ENCODE results near the gene RPGRIP1.
"Not testable (repeated sequence)": the region's sequence is repeated elsewhere in the genome, so short reads cannot be mapped to it uniquely, and the experiment has no call there.

RPGRIP1 gene

GRCh38 chr14:21268617-21269251 is 11.1 kb upstream of the RPGRIP1 start:
- Mint-ChIP-seq H3K27ac (peak overlapping the region; percentile 100), H3K4me1 (ENCODE audit: low read depth) (peaks cover 34% of the 10 kb centered on the region), H3K36me3 (peaks cover 27% of the 10 kb centered on the region), H3K9me3 (ENCODE audit: low read depth) (no peaks in the 10 kb centered on the region), H3K4me3 (peak overlapping the region; percentile 100), H3K27me3 (no peaks in the 10 kb centered on the region)

GRCh38 chr14:21269252-21270046 is 10.4 kb upstream of the RPGRIP1 start, which contains the start of gene HNRNPC:
HNRNPC (minus strand) TSS chr14:21269442; CDS start chr14:21234193, 35,249 bp downstream.
- H3K4me3 Mint-ChIP-seq, result peak within 1 kb of the TSS; percentile 100
- H3K27me3 Mint-ChIP-seq, result no peaks in the 10 kb centered on the region
- no peaks in the 10 kb centered on the region for H3K9me3 Mint-ChIP-seq (ENCODE audit: low read depth)
- peaks cover 26% of the 10 kb centered on the region for H3K4me1 Mint-ChIP-seq (ENCODE audit: low read depth)
- H3K36me3 Mint-ChIP-seq, result peaks cover 24% of the 10 kb centered on the region
- peak within 1 kb of the TSS; percentile 100 for H3K27ac Mint-ChIP-seq

DNA sequence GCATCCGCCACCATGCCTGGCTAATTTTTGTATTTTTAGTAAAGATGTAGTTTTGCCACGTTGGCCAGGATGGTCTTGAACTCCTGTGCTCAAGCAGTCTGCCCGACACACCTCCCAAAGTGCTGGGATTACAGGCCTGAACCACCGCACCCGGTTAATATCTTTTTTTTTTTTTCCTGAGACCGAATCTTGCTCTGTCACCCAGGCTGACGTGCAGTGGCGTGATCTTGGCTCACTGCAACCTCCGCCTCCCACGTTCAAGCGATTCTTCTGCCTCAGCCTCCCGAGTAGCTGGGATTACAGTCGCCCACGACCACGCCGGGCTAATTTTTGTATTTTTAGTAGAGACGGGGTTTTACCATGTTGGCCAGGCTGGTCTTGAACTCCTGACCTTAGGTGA is 7.2 kb upstream of the RPGRIP1 start:
- H3K27me3 Mint-ChIP-seq; H3K4me1 Mint-ChIP-seq (ENCODE audit: low read depth); H3K9me3 Mint-ChIP-seq (ENCODE audit: low read depth); H3K36me3 Mint-ChIP-seq; H3K27ac Mint-ChIP-seq; H3K4me3 Mint-ChIP-seq: not testable (repeated sequence)

DNA sequence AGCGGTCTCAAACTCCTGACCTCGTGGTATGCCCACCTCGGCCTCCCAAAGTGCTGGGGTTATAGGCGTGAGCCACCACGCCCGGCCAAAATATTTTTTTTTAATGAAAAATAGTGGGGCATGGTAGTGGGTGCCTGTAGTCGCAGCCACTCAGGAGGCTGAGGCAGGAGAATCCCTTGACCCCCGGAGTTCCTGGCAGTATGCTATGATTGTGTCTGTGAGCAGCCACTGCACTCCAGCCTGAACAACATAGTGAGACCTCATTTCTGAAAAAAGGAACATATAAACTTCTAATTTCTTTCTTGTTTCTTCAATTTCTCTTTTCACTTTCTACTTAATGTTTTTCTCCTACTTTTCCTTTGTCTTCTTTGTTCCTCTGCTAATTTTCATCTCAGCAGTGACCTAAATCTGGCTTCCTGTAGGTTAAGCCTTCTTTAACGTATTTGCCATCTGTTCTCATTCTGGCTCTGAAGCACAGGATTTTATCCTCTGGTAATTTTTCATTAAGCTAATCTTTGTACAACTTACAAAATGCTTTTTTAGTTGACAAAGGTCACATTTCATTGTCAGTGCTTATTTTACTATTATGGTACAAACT is 4.5 kb upstream of the RPGRIP1 start:
- Mint-ChIP-seq H3K27me3 (no peaks in the 10 kb centered on the region), H3K4me3 (no peak overlapping the region), H3K36me3 (no peaks in the 10 kb centered on the region), H3K9me3 (ENCODE audit: low read depth) (no peaks in the 10 kb centered on the region), H3K4me1 (ENCODE audit: low read depth) (peaks cover 2% of the 10 kb centered on the region), H3K27ac (no peak overlapping the region)

DNA sequence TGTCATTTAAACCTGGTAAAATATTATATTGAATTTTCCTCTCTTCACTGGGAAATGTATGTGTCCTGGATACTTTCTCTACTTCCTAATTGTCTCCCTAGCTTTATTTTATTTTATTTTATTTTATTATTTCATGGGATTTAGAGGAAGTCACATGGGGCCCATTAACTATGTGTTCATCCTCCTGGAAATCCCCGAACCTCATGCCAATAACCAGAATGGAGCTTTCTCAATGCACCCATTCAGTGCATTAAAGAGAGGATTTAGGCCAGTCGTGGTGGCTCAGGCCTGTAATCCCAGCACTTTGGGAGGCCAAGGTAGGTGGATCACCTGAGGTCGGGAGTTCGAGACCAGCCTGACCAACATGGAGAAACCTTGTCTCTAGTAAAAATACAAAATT is 1.3 kb upstream of the RPGRIP1 start:
- Mint-ChIP-seq H3K9me3 (ENCODE audit: low read depth) (no peaks in the 10 kb centered on the region), H3K36me3 (no peaks in the 10 kb centered on the region), H3K4me1 (ENCODE audit: low read depth) (peaks cover 2% of the 10 kb centered on the region), H3K4me3 (no peak overlapping the region), H3K27me3 (no peaks in the 10 kb centered on the region), H3K27ac (no peak overlapping the region)

DNA sequence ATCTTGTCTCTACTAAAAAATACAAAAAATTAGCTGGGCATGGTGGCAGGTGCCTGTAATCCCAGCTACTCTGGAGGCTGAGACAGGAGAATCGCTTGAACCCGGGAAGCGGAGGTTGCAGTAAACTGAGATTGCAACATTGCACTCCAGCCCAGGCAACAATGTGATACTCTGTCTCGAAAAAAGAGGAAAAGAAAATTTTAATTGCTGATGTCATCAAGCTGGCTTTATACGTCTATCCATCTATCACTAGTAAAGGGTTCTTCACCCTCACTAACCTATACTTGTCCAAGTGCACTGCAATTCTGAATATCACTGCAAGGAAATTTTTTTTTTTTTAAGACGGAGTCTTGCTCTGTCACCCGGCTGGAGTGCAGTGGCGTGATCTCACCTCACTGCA is 2.0 kb downstream of the RPGRIP1 start:
- H3K4me3 Mint-ChIP-seq; H3K27ac Mint-ChIP-seq; H3K4me1 Mint-ChIP-seq (ENCODE audit: low read depth); H3K27me3 Mint-ChIP-seq; H3K36me3 Mint-ChIP-seq; H3K9me3 Mint-ChIP-seq (ENCODE audit: low read depth): not testable (repeated sequence)

DNA sequence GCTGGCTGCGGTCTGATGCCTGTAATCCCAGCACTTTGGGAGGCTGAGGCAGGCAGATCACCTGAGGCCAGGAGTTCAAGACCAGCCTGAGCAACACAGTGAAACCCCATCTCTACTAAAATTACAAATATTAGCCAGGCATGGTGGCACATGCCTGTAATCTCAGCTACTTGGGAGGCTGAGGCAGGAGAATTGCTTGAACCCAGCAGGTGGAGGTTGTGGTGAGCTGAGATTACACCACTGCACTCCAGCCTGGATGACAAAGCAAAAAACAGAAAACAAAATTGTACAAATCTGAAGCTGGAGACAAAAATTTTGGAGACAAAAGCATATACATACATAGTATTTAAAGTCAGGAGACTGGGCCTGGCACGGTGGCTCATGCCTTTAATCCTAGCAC is 6.6 kb downstream of the RPGRIP1 start:
- H3K36me3 Mint-ChIP-seq; H3K27me3 Mint-ChIP-seq; H3K27ac Mint-ChIP-seq; H3K9me3 Mint-ChIP-seq (ENCODE audit: low read depth); H3K4me1 Mint-ChIP-seq (ENCODE audit: low read depth); H3K4me3 Mint-ChIP-seq: not testable (repeated sequence)

DNA sequence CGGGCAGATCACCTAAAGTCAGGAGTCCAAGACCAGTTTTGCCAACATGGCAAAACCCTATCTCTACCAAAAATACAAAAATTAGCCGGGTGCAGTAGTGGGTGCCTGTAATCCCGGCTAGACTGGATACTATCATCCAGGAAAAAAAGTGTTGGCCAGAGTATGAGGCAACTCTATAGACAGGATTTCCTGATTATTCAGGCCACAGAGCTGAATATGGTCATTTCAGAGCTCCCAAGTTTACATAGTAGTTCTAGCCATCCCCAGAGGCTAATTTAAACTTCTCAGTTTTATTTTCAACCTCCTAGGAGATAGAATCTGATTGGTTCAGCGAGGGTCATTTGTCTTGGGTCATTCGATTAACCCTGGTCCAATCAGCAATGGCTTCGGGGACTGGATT is 7.3 kb downstream of the RPGRIP1 start:
- H3K9me3 Mint-ChIP-seq (ENCODE audit: low read depth), result no peaks in the 10 kb centered on the region
- H3K27me3 Mint-ChIP-seq, result peaks cover 6% of the 10 kb centered on the region

DNA sequence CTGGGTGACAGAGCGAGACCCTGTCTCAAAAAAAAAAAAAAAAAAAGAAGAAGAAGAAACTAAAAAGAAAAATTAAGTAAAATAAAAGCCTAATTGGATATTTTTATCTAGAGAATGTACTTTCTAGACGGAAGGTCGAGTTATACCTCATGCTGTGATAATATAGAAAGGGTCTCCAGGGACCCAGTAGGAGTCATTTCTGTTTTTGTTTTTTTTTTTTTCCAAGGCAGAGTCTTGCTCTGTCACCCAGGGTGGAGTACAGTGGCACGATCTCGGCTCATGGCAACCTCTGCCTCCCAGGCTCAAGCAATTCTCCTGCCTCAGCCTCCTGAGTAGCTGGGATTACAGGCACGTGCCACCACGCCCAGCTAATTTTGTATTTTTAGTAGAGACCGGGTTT is 14.1 kb downstream of the RPGRIP1 start:
- H3K4me3 Mint-ChIP-seq; H3K27me3 Mint-ChIP-seq; H3K27ac Mint-ChIP-seq; H3K9me3 Mint-ChIP-seq (ENCODE audit: low read depth); H3K36me3 Mint-ChIP-seq; H3K4me1 Mint-ChIP-seq (ENCODE audit: low read depth): not testable (repeated sequence)

More for the DNA sequence above, 7.3 kb downstream of the RPGRIP1 start:
- Mint-ChIP-seq H3K4me3 (no peak overlapping the region), H3K27ac (no peak overlapping the region), H3K36me3 (no peaks in the 10 kb centered on the region), H3K4me1 (ENCODE audit: low read depth) (no peaks in the 10 kb centered on the region)

DNA sequence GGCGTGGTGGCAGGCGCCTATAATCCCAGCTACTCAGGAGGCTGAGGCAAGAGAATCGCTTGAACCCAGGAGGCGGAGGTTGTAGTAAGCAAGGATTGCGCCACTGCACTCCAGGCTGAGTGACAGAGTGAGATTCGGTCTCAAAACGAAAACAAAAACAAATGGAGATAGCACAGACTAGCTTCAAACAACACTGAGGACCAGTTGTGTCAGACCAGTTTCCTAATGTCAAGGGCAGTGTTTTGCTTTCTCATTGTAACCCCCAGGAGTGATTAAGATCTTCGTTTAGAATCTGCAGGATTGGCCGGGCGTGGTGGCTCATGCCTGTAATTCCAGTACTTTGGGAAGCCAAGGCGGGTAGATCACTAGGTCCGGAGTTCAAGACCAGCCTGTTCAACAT is 18.5 kb downstream of the RPGRIP1 start:
- Mint-ChIP-seq H3K27me3 (peaks cover 7% of the 10 kb centered on the region), H3K9me3 (ENCODE audit: low read depth) (no peaks in the 10 kb centered on the region), H3K36me3 (no peaks in the 10 kb centered on the region), H3K4me3 (no peak overlapping the region), H3K4me1 (ENCODE audit: low read depth) (peaks cover 2% of the 10 kb centered on the region), H3K27ac (no peak overlapping the region)

DNA sequence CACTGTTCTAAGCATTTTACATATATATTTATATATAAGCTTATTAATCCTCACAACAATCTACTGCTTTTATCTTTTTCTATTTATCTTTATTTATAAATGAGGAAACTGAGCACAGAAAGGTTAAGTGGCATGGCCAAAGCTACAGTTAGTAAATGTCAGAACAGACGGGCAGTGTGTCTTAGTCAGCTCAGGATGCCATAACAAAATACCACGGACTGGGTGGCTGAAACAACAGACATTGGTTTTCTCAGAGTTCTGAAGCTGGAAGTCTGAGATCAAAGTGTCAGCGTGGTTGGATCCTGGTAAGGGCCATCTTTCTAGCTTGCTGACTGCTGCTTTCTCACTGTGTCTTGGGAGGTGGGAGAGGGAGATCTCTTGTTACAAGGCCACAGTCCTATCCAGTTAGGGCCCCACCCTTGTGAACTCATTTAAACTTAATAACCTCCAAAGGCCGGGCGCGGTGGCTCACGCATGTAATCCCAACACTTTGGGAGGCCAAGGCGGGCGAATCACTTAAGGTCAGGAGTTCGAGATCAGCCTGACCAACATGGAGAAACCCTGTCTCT is 19.8 kb downstream of the RPGRIP1 start:
- Mint-ChIP-seq H3K27me3 (peaks cover 7% of the 10 kb centered on the region), H3K27ac (no peak overlapping the region), H3K36me3 (no peaks in the 10 kb centered on the region), H3K4me3 (no peak overlapping the region), H3K9me3 (ENCODE audit: low read depth) (no peaks in the 10 kb centered on the region), H3K4me1 (ENCODE audit: low read depth) (peaks cover 2% of the 10 kb centered on the region)

DNA sequence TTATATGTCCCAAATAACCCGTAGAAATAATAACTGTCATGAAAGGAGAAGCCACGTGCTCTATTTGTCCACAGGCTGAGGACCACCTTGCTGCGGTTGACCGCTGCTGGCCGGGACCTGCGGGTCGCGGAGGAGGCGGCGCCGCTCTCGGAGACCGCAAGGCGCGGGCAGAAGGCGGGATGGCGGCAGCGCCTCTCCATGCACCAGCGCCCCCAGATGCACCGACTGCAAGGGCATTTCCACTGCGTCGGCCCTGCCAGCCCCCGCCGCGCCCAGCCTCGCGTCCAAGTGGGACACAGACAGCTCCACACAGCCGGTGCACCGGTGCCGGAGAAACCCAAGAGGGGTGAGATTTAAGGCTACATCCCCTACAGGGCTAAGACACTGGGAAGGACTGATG is 21.0 kb downstream of the RPGRIP1 start:
- Mint-ChIP-seq H3K4me1 (ENCODE audit: low read depth) (peaks cover 2% of the 10 kb centered on the region), H3K36me3 (no peaks in the 10 kb centered on the region), H3K27me3 (peaks cover 7% of the 10 kb centered on the region), H3K4me3 (peak overlapping the region; percentile 49), H3K9me3 (ENCODE audit: low read depth) (no peaks in the 10 kb centered on the region), H3K27ac (no peak overlapping the region)

GRCh38 chr14:21302013-21302835 is 22.3 kb downstream of the RPGRIP1 start:
- Mint-ChIP-seq H3K27me3 (peaks cover 7% of the 10 kb centered on the region), H3K4me3 (no peak overlapping the region), H3K36me3 (no peaks in the 10 kb centered on the region), H3K4me1 (ENCODE audit: low read depth) (peaks cover 2% of the 10 kb centered on the region), H3K27ac (no peak overlapping the region), H3K9me3 (ENCODE audit: low read depth) (no peaks in the 10 kb centered on the region)

- not testable (repeated sequence) for H3K4me1 Mint-ChIP-seq (ENCODE audit: low read depth); H3K36me3 Mint-ChIP-seq; H3K4me3 Mint-ChIP-seq; H3K27ac Mint-ChIP-seq; H3K27me3 Mint-ChIP-seq; H3K9me3 Mint-ChIP-seq (ENCODE audit: low read depth)
These were observed 22.9 kb downstream of the RPGRIP1 start for GRCh38 chr14:21302836-21303140.

DNA sequence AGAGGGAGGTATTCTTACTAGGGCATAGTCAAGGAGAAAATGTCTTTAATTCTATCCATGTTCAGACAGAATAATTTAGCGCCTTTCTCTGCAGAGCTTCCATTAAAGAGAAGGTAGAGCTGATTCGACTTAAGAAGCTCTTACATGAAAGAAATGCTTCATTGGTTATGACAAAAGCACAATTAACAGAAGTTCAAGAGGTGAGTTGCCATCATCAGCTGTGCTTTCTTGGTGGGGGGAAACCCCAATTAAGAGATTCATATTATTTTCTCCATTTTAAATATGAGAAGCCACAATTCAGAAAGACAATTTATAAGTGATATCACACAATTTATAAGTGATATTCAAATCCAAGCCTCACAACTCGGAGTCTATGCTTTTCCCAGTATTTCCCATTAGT is 27.8 kb downstream of the RPGRIP1 start:
- H3K27me3 Mint-ChIP-seq, result no peaks in the 10 kb centered on the region
- peak overlapping the region; percentile 96 for H3K27ac Mint-ChIP-seq
- H3K4me3 Mint-ChIP-seq, result peak overlapping the region; percentile 89
- no peaks in the 10 kb centered on the region for H3K9me3 Mint-ChIP-seq (ENCODE audit: low read depth)
- no peaks in the 10 kb centered on the region for H3K36me3 Mint-ChIP-seq
- H3K4me1 Mint-ChIP-seq (ENCODE audit: low read depth), result peaks cover 22% of the 10 kb centered on the region

Measured in activated naive CD8-positive, alpha-beta T cell (primary cell).